Prostate gland (tissue), 2 donors: ENCODE data around the gene ZCWPW2.

Experiments used
- POLR2A ChIP-seq: fragments of 450-650 bp; IDR thresholded peaks from one replicate; pipeline ENCODE4 v1.6.1; 2016; ENCODE audit warnings: antibody characterized with exemption, mild to moderate bottlenecking
- TF ChIP-seq, protein P1 (sequence below), 4 experiments: fragments of 200-600 bp in 2 of 4; fragments of 450-650 bp in 2 of 4; sonication (generic) in 2 of 4; IDR thresholded peaks; 1 replicate in 3 of 4; 2 replicates in 1 of 4; pipeline ENCODE4 v1.5.1; 2016 to 2019; ENCODE audit warnings: antibody characterized with exemption in 4 of 4, mild to moderate bottlenecking in 2 of 4, moderate library complexity in 2 of 4

DNA sequence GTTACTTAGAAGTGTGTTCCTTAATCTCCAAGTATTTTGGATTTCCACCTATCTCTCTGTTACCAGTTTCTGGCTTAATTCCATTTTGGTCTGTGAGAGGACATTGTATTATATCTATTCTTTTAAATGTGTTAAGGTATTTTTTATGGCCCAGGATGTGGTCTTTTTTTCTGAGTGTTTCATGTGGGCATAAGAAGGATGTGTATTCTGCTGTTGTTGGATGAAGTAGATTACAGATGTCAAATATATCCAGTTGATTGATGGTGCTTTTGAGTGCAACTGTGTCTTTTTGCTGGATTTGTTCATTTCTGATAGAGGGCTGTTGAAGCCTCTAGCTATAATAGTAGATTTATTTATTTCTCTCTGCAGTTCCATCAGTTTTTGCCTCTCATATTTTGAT, 136.6 kb downstream of the ZCWPW2 start:
- no peak for TF ChIP-seq POLR2A
- TF ChIP-seq, protein P1, sequence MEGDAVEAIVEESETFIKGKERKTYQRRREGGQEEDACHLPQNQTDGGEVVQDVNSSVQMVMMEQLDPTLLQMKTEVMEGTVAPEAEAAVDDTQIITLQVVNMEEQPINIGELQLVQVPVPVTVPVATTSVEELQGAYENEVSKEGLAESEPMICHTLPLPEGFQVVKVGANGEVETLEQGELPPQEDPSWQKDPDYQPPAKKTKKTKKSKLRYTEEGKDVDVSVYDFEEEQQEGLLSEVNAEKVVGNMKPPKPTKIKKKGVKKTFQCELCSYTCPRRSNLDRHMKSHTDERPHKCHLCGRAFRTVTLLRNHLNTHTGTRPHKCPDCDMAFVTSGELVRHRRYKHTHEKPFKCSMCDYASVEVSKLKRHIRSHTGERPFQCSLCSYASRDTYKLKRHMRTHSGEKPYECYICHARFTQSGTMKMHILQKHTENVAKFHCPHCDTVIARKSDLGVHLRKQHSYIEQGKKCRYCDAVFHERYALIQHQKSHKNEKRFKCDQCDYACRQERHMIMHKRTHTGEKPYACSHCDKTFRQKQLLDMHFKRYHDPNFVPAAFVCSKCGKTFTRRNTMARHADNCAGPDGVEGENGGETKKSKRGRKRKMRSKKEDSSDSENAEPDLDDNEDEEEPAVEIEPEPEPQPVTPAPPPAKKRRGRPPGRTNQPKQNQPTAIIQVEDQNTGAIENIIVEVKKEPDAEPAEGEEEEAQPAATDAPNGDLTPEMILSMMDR (IDR thresholded peaks at IDR 0.05) = no peak
